ENCODE measurements around the gene PLEKHA5.

Gene PLEKHA5

GRCh38 chr12:19110221-19110940 lies 19.2 kb upstream of the PLEKHA5 start:
- TF ChIP-seq CTCF (IDR thresholded peaks at IDR 0.05; ENCODE audit: extremely low read depth, insufficient read depth, missing control alignments): no peak
- in situ Hi-C loops (cut with MboI; ENCODE audit: low pct_unique_long_range_greater_than_20kb, low sequenced_read_pairs, unreplicated experiment): no loop called here
- DNase-seq (ENCODE audit: low spot score): no peak

DNA sequence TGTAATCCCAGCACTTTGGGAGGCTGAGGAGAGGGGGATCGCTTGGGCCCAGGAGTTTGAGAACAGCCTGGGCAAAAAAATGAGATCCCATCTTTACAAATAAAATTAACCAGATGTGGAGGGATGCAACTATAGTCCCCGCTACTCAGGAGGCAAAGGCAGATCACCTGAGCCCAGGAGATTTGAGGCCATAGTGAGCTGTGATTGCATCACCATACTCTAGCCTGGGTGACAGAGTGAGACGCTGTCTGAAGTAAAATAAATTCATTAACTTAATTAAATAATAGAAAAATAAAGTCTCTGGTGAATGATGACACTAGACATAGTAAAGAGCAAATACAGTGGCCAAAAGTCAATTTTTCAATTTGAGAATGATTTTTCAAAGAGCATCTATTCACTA lies 16.1 kb upstream of the PLEKHA5 start:
- TF ChIP-seq CTCF (IDR thresholded peaks at IDR 0.05; ENCODE audit: extremely low read depth, insufficient read depth, missing control alignments): no peak
- in situ Hi-C loops (cut with MboI; ENCODE audit: low pct_unique_long_range_greater_than_20kb, low sequenced_read_pairs, unreplicated experiment): no loop called here
- DNase-seq (ENCODE audit: low spot score): no peak

- in situ Hi-C loops (cut with MboI; ENCODE audit: low pct_unique_long_range_greater_than_20kb, low sequenced_read_pairs, unreplicated experiment): no loop called here
- no peak for TF ChIP-seq CTCF (IDR thresholded peaks at IDR 0.05; ENCODE audit: extremely low read depth, insufficient read depth, missing control alignments)
- DNase-seq (ENCODE audit: low spot score): no peak
Measured at GRCh38 chr12:19115285-19115684, 14.2 kb upstream of the PLEKHA5 start.

DNA sequence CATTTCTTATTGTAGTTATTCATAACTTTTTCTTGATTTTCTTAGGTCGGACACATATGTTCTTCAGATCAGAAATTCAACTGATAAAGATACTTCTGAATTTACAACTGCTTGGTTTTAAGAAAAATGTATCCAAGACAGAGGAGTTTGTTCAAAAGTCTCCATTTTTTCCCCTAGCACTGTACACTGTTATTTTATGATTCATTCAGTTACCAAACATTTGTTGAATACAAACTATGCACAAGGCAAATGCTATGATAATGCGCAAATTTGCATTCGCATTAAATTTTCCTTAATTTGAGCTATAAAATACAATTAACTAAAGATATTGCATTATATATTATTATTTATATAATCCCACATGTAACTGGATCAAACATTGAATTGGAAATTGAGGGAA lies 10.1 kb upstream of the PLEKHA5 start:
- no peak for DNase-seq (ENCODE audit: low spot score)
- no peak for TF ChIP-seq CTCF (IDR thresholded peaks at IDR 0.05; ENCODE audit: extremely low read depth, insufficient read depth, missing control alignments)
- in situ Hi-C loops (cut with MboI; ENCODE audit: low pct_unique_long_range_greater_than_20kb, low sequenced_read_pairs, unreplicated experiment): no loop called here

DNA sequence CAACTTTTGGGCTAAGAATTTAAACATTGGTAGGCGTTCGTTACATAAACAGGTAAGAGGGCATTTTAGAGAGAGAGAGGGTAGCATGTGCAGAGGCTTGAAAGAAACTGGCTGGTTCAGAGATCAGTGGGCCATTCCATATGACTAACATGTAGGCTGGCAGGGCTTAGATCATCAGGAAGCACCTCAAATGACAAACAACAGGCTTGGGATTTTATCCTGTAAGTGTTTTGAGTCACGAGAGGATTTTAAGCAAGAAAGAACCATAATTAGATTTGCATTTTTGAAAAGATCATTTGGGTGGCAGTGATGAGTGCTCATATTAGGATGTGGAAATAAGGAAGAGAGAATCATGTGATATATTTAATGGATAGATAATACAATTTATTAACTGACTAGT lies 8.7 kb upstream of the PLEKHA5 start:
- DNase-seq (ENCODE audit: low spot score): no peak
- in situ Hi-C loops (cut with MboI; ENCODE audit: low pct_unique_long_range_greater_than_20kb, low sequenced_read_pairs, unreplicated experiment): no loop called here

GRCh38 chr12:19121449-19122018 lies 8.0 kb upstream of the PLEKHA5 start:
- in situ Hi-C loops (cut with MboI; ENCODE audit: low pct_unique_long_range_greater_than_20kb, low sequenced_read_pairs, unreplicated experiment): no loop called here
- no peak for DNase-seq (ENCODE audit: low spot score)
- no peak for TF ChIP-seq CTCF (IDR thresholded peaks at IDR 0.05; ENCODE audit: extremely low read depth, insufficient read depth, missing control alignments)

More for the DNA sequence above, 8.7 kb upstream of the PLEKHA5 start:
- no peak for TF ChIP-seq CTCF (IDR thresholded peaks at IDR 0.05; ENCODE audit: extremely low read depth, insufficient read depth, missing control alignments)
